H9 (cell line): ENCODE results near the gene MERTK. TPM values are rescaled to one million over a fixed set of nuclear protein-coding genes. Genes with fewer than 3 reads are reported as not detected.

Experiments
- DNase-seq: peaks from one replicate; pipeline ENCODE4 v3.0.0-alpha.2; 2017
- H2AFZ ChIP-seq: one replicate; pipeline ENCODE4 v1.6.1; 2013; ENCODE audit warnings: mild to moderate bottlenecking, low read length, control low read depth, moderate library complexity
- H2AK5ac ChIP-seq: 2 replicates; pipeline ENCODE4 v1.6.1; 2013; ENCODE audit warnings: low read length, control low read depth, mixed read lengths; ENCODE audit not compliant: insufficient read length
- H2BK120ac ChIP-seq: one replicate; pipeline ENCODE4 v1.6.1; 2013; ENCODE audit warnings: low read depth, mild to moderate bottlenecking, low read length, control low read depth, inconsistent platforms; ENCODE audit not compliant: poor library complexity, severe bottlenecking
- H2BK12ac ChIP-seq: 2 replicates; pipeline ENCODE4 v1.6.1; 2013; ENCODE audit warnings: low read length, control low read depth, mixed read lengths, low read depth; ENCODE audit not compliant: insufficient read length
- H2BK15ac ChIP-seq: 2 replicates; pipeline ENCODE4 v1.6.1; 2013; ENCODE audit warnings: low read depth, low read length, control low read depth
- H2BK20ac ChIP-seq: one replicate; pipeline ENCODE4 v1.6.1; 2013; ENCODE audit warnings: low read depth, mild to moderate bottlenecking, low read length, control low read depth, inconsistent platforms; ENCODE audit not compliant: poor library complexity, severe bottlenecking
- H2BK5ac ChIP-seq: 2 replicates; pipeline ENCODE4 v1.6.1; 2013; ENCODE audit warnings: low read length, control low read depth, mixed read lengths; ENCODE audit not compliant: insufficient read length
- H3K14ac ChIP-seq: 2 replicates; pipeline ENCODE4 v1.6.1; 2013; ENCODE audit warnings: low read length, control low read depth; ENCODE audit not compliant: insufficient read depth
- H3K18ac ChIP-seq: 2 replicates; pipeline ENCODE4 v1.6.1; 2013; ENCODE audit warnings: low read depth, mild to moderate bottlenecking, mixed read lengths, low read length, control low read depth; ENCODE audit not compliant: insufficient read length
- H3K23ac ChIP-seq: 2 replicates; pipeline ENCODE4 v1.6.1; 2013; ENCODE audit warnings: low read length, control low read depth, mixed read lengths, low read depth; ENCODE audit not compliant: insufficient read length
- H3K23me2 ChIP-seq: 2 replicates; pipeline ENCODE4 v1.6.1; 2013; ENCODE audit warnings: low read depth, mild to moderate bottlenecking, mixed read lengths, low read length, control low read depth; ENCODE audit not compliant: insufficient read length, poor library complexity, severe bottlenecking
- H3K27ac ChIP-seq: 2 replicates; pipeline ENCODE4 v1.5.1; 2013; ENCODE audit warnings: low read length, control low read depth, mixed read lengths, low read depth; ENCODE audit not compliant: insufficient read length
- H3K27me3 ChIP-seq: 2 replicates; pipeline ENCODE4 v1.6.1; 2013; ENCODE audit warnings: low read length, control low read depth, inconsistent platforms; ENCODE audit not compliant: insufficient read depth
- H3K4ac ChIP-seq: 2 replicates; pipeline ENCODE4 v1.6.1; 2013; ENCODE audit warnings: low read depth, mild to moderate bottlenecking, control low read depth, inconsistent platforms, low read length, moderate library complexity
- H3K4me1 ChIP-seq: 2 replicates; pipeline ENCODE4 v1.6.1; 2013; ENCODE audit warnings: low read length, control low read depth, inconsistent platforms; ENCODE audit not compliant: insufficient read depth
- H3K4me2 ChIP-seq: 2 replicates; pipeline ENCODE4 v1.6.1; 2013; ENCODE audit warnings: low read length, control low read depth, mixed read lengths; ENCODE audit not compliant: insufficient read length, insufficient read depth
- H3K56ac ChIP-seq: 2 replicates; pipeline ENCODE4 v1.6.1; 2013; ENCODE audit warnings: low read depth, mild to moderate bottlenecking, mixed read lengths, low read length, control low read depth; ENCODE audit not compliant: insufficient read length
- H3K79me1 ChIP-seq: 2 replicates; pipeline ENCODE4 v1.6.1; 2013; ENCODE audit warnings: low read depth, mild to moderate bottlenecking, moderate library complexity, low read length, control low read depth, inconsistent platforms; ENCODE audit not compliant: insufficient read depth, poor library complexity, severe bottlenecking
- H3K79me2 ChIP-seq: 2 replicates; pipeline ENCODE4 v1.6.1; 2013; ENCODE audit warnings: low read length, control low read depth, inconsistent platforms; ENCODE audit not compliant: insufficient read depth
- H3K9ac ChIP-seq: 2 replicates; pipeline ENCODE4 v1.6.1; 2013; ENCODE audit warnings: low read length, control low read depth, mixed read lengths; ENCODE audit not compliant: insufficient read length; ENCODE audit errors: extremely low read depth
- H3K9me3 ChIP-seq: one replicate; pipeline ENCODE4 v1.6.1; 2013; ENCODE audit warnings: low read depth, low read length, inconsistent platforms; ENCODE audit not compliant: control insufficient read depth
- H3T11ph ChIP-seq: one replicate; pipeline ENCODE4 v1.6.1; 2013; ENCODE audit warnings: mild to moderate bottlenecking, low read length, control low read depth, inconsistent platforms
- H4K20me1 ChIP-seq: one replicate; pipeline ENCODE4 v1.6.1; 2013; ENCODE audit not compliant: control insufficient read depth, insufficient read length, insufficient read depth
- H4K5ac ChIP-seq: 2 replicates; pipeline ENCODE4 v1.6.1; 2013; ENCODE audit warnings: low read depth, mild to moderate bottlenecking, mixed read lengths, low read length, control low read depth; ENCODE audit not compliant: insufficient read length
- H4K8ac ChIP-seq: replicated peaks from 2 replicates; pipeline ENCODE4 v1.6.1; 2013; ENCODE audit warnings: low read length, control low read depth, mixed read lengths, low read depth; ENCODE audit not compliant: insufficient read length
- H4K91ac ChIP-seq: 2 replicates; pipeline ENCODE4 v1.6.1; 2013; ENCODE audit warnings: low read depth, mild to moderate bottlenecking, moderate library complexity, mixed read lengths, low read length, control low read depth; ENCODE audit not compliant: insufficient read length
- H3K27ac Mint-ChIP-seq, 3 experiments: 2 replicates in 2 of 3; 3 replicates in 1 of 3; pipeline ENCODE4 v1.8.0; 2020 to 2021; ENCODE audit warnings: mixed read lengths in 3 of 3, mild to moderate bottlenecking in 1 of 3, moderate library complexity in 1 of 3
- H3K27me3 Mint-ChIP-seq: 2 replicates; pipeline ENCODE4 v1.8.0; 2021; ENCODE audit warnings: low read depth, mild to moderate bottlenecking, moderate library complexity, mixed read lengths
- H3K36me3 Mint-ChIP-seq, 3 experiments: 2 replicates in 2 of 3; 3 replicates in 1 of 3; pipeline ENCODE4 v1.8.0; 2020 to 2021; ENCODE audit warnings: low read depth in 3 of 3, mixed read lengths in 3 of 3; ENCODE audit not compliant: insufficient read depth in 1 of 3
- H3K4me1 Mint-ChIP-seq, 2 experiments: 2 replicates each; pipeline ENCODE4 v1.8.0; 2020; ENCODE audit warnings: mixed read lengths in 2 of 2
- H3K4me3 Mint-ChIP-seq, 2 experiments: 2 replicates in 1 of 2; 3 replicates in 1 of 2; pipeline ENCODE4 v1.8.0; 2020 to 2021; ENCODE audit warnings: mild to moderate bottlenecking in 2 of 2, mixed read lengths in 2 of 2, moderate library complexity in 1 of 2
- H3K9me3 Mint-ChIP-seq, 2 experiments: 2 replicates in 1 of 2; 3 replicates in 1 of 2; pipeline ENCODE4 v1.8.0; 2020; ENCODE audit warnings: mild to moderate bottlenecking in 2 of 2, mixed read lengths in 2 of 2, moderate library complexity in 1 of 2
- WGBS: extraction: QIAGEN DNeasy Blood & Tissue Kit; methylation state at CpG from one replicate; pipeline ENCODE4 v1.1.7; 2013; ENCODE audit warnings: missing lambda C conversion rate, low lambda C conversion rate, mixed read lengths; ENCODE audit not compliant: insufficient read length; ENCODE audit errors: extremely low coverage; 5-methylcytosine and 5-hydroxymethylcytosine counted together
- total RNA-seq: library from RNA; stranded (reverse); gene quantifications from 2 replicates; pipeline ENCODE4 v1.2.1, GENCODE V29; 2021
- TF ChIP-seq, protein P1 (sequence below): fragments of 200-600 bp; sonication (generic); conservative IDR thresholded peaks from 3 replicates; pipeline ENCODE4 v1.8.0; 2021; ENCODE audit warnings: antibody characterized with exemption, mild to moderate bottlenecking

Gene MERTK
- total RNA-seq, 1 experiment from 2014 or later: 4.8 TPM

DNA sequence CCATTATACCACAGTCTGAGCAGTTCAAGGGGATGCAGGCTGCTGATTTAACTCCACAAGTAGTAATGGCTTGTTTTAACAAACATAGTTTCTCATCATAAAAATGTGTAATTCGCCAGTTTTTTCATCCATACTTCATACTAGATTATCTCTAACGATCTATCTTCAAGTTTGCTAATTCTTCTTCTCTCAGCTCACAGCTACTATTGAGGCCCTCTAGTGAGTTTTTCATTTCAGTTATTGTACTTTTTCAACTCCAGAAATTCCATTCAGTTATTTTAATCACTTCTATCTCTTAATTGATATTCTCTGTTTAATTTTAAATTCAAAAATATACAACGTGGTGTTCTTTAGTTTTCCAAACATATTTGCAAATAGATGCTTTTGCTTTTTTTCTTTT is 136.5 kb downstream of the MERTK start:
- no peak overlapping the region for H4K5ac ChIP-seq
- no peak overlapping the region for H2BK15ac ChIP-seq
- H3T11ph ChIP-seq: no peak overlapping the region
- H3K79me2 ChIP-seq: no peaks in the 10 kb centered on the region
- no peak overlapping the region for H3K9ac ChIP-seq
- Mint-ChIP-seq H3K27ac (no peak overlapping the region), H3K4me3 (no peak overlapping the region), H3K9me3 (peaks cover 2 to 8% of the 10 kb centered on the region in 2 experiments; a peak in 2 of 5 replicates), H3K36me3 (peaks cover 0 to 16% (median 0%) of the 10 kb centered on the region in 3 experiments; a peak in 5 of 7 replicates), H3K27me3 (no peaks in the 10 kb centered on the region), H3K4me1 (peaks cover 26 to 30% of the 10 kb centered on the region in 2 experiments)
- no peak overlapping the region for H3K14ac ChIP-seq
- no peaks in the 10 kb centered on the region for H3K27me3 ChIP-seq
- no peak overlapping the region for H2AK5ac ChIP-seq
- H3K23ac ChIP-seq: no peak overlapping the region
- H2BK5ac ChIP-seq: no peak overlapping the region
- TF ChIP-seq, protein P1, sequence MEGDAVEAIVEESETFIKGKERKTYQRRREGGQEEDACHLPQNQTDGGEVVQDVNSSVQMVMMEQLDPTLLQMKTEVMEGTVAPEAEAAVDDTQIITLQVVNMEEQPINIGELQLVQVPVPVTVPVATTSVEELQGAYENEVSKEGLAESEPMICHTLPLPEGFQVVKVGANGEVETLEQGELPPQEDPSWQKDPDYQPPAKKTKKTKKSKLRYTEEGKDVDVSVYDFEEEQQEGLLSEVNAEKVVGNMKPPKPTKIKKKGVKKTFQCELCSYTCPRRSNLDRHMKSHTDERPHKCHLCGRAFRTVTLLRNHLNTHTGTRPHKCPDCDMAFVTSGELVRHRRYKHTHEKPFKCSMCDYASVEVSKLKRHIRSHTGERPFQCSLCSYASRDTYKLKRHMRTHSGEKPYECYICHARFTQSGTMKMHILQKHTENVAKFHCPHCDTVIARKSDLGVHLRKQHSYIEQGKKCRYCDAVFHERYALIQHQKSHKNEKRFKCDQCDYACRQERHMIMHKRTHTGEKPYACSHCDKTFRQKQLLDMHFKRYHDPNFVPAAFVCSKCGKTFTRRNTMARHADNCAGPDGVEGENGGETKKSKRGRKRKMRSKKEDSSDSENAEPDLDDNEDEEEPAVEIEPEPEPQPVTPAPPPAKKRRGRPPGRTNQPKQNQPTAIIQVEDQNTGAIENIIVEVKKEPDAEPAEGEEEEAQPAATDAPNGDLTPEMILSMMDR: no peak
- no peak overlapping the region for H3K27ac ChIP-seq
- H2BK12ac ChIP-seq: no peak overlapping the region
- H4K8ac ChIP-seq: no peak overlapping the region
- H3K4ac ChIP-seq: no peak overlapping the region
- no peaks in the 10 kb centered on the region for H3K23me2 ChIP-seq
- no peak overlapping the region for H2BK20ac ChIP-seq
- no CpG with 5 or more reads among the region's 3 CpGs for WGBS
- H3K79me1 ChIP-seq: no peaks in the 10 kb centered on the region
- no peak overlapping the region for H3K18ac ChIP-seq
- no peak overlapping the region for H3K4me2 ChIP-seq
- H3K4me1 ChIP-seq: no peaks in the 10 kb centered on the region
- H3K56ac ChIP-seq: no peak overlapping the region
- H2BK120ac ChIP-seq: no peak overlapping the region
- H3K9me3 ChIP-seq: no peaks in the 10 kb centered on the region
- no peak for DNase-seq
- no peak overlapping the region for H2AFZ ChIP-seq
- no peak overlapping the region for H4K91ac ChIP-seq
- no peaks in the 10 kb centered on the region for H4K20me1 ChIP-seq
